KG1 (cell line): ENCODE data around the gene ZNF727.
"Not testable (repeated sequence)": the region's sequence is repeated elsewhere in the genome, so short reads cannot be mapped to it uniquely, and the experiment has no call there.

Experiments used
- DNase-seq: peaks from one replicate; lab custom pipeline; 2025; lab: John Stamatoyannopoulos, UW

Gene ZNF727

GRCh38 chr7:64045301-64046040, at the start of gene ZNF727:
Gene ZNF727, plus strand, starts transcription at chr7:64045434. Its CDS starts 188 bp downstream, at chr7:64045622.
- DNase-seq = peak; percentile 43

- no peak for DNase-seq
These were observed 46.7 kb upstream of the ZNF727 start, which contains the start of gene ZNF722 for GRCh38 chr7:63998549-63998948. Gene ZNF722, plus strand, starts transcription at chr7:63998849. Its CDS starts 113 bp downstream, at chr7:63998962.

GRCh38 chr7:64015496-64015895, 29.7 kb upstream of the ZNF727 start:
- not testable (repeated sequence) for DNase-seq

- no peak for DNase-seq
These were observed 9.8 kb upstream of the ZNF727 start for GRCh38 chr7:64035388-64035787.

GRCh38 chr7:64037095-64037494, 8.1 kb upstream of the ZNF727 start:
- no peak for DNase-seq

- no peak for DNase-seq
These were observed 781 bp downstream of the ZNF727 start for GRCh38 chr7:64046041-64046389.

GRCh38 chr7:64077837-64078698, 32.8 kb downstream of the ZNF727 start:
- DNase-seq = not testable (repeated sequence)

GRCh38 chr7:64078699-64078994, 33.4 kb downstream of the ZNF727 start:
- DNase-seq = no peak

- DNase-seq = no peak
These were observed 42.3 kb downstream of the ZNF727 start for GRCh38 chr7:64087501-64087900.

- DNase-seq = not testable (repeated sequence)
These were observed 43.6 kb downstream of the ZNF727 start for GRCh38 chr7:64088863-64089262.
